Calu3 (cell line): ENCODE results near the gene RBM39. TPM values are rescaled to one million over a fixed set of nuclear protein-coding genes. Genes with fewer than 3 reads are reported as not detected.

Experiments
- BruUV-seq: library from RNA; stranded (reverse); fragments of 400-500 nt; replicated peaks from 2 replicates; lab custom pipeline; 2021; lab: Mats Ljungman, UMichigan
- CTCF ChIA-PET: fragments of 300-600 bp; sonication (Branson Sonifier 250); formaldehyde crosslinking; loops from one replicate; lab custom pipeline; 2022; ENCODE audit warnings: antibody characterized with exemption; lab: Charles Lee
- DNase-seq: peaks from one replicate; pipeline ENCODE4 v3.0.0; 2022
- H3K27ac Mint-ChIP-seq: one replicate; pipeline ENCODE4 v1.8.0; 2022; ENCODE audit warnings: mixed read lengths; ENCODE audit not compliant: unreplicated experiment
- H3K27me3 Mint-ChIP-seq: one replicate; pipeline ENCODE4 v1.8.0; 2022; ENCODE audit warnings: mixed read lengths; ENCODE audit not compliant: unreplicated experiment
- H3K36me3 Mint-ChIP-seq: one replicate; pipeline ENCODE4 v1.8.0; 2022; ENCODE audit warnings: mild to moderate bottlenecking, moderate library complexity, mixed read lengths; ENCODE audit not compliant: insufficient read depth, unreplicated experiment
- H3K4me1 Mint-ChIP-seq: one replicate; pipeline ENCODE4 v1.8.0; 2022; ENCODE audit warnings: mild to moderate bottlenecking, low read depth, mixed read lengths; ENCODE audit not compliant: unreplicated experiment
- H3K4me3 Mint-ChIP-seq: one replicate; pipeline ENCODE4 v1.8.0; 2022; ENCODE audit warnings: mild to moderate bottlenecking, low read depth, moderate library complexity, mixed read lengths; ENCODE audit not compliant: unreplicated experiment
- H3K9me3 Mint-ChIP-seq: one replicate; pipeline ENCODE4 v1.8.0; 2022; ENCODE audit warnings: low read depth, mixed read lengths; ENCODE audit not compliant: unreplicated experiment
- CTCF ChIP-seq: fragments of 200-600 bp; IDR thresholded peaks from one replicate; pipeline ENCODE4 v1.8.0; 2022; ENCODE audit warnings: antibody characterized with exemption; ENCODE audit not compliant: unreplicated experiment
- intact Hi-C: fragments of 100-400 bp; cut with micrococcal nuclease; formaldehyde crosslinking; loops from one replicate; pipeline ENCODE4 v1.10.0; 2022; ENCODE audit not compliant: unreplicated experiment
- total RNA-seq: library from RNA; stranded (reverse); gene quantifications from 2 replicates; pipeline ENCODE4 v1.2.3, GENCODE V29; 2022

RBM39 gene
- total RNA-seq, 1 experiment from 2014 or later, result 479 TPM

- no peak for TF ChIP-seq CTCF
Measured at GRCh38 chr20:35730583-35731468, 11.2 kb downstream of the RBM39 start.

GRCh38 chr20:35729836-35730582, 12.1 kb downstream of the RBM39 start:
- intact Hi-C loops, result no loop called here
- H3K4me1 Mint-ChIP-seq, result peaks cover 24% of the 10 kb centered on the region
- H3K36me3 Mint-ChIP-seq, result peaks cover 96% of the 10 kb centered on the region
- H3K27ac Mint-ChIP-seq, result no peak overlapping the region
- no peak for DNase-seq
- no peak for TF ChIP-seq CTCF
- CTCF ChIA-PET, result interaction anchor here (0.8 to 1.2 kb wide), 3 partner anchors 9 to 31 kb away, joined by 3 to 5 read pairs (median 4); partner anchors contain the start of genes NFS1 and ROMO1
- no peaks in the 10 kb centered on the region for H3K9me3 Mint-ChIP-seq
- BruUV-seq, result no TSS peak
- no peaks in the 10 kb centered on the region for H3K27me3 Mint-ChIP-seq
- no peak overlapping the region for H3K4me3 Mint-ChIP-seq

More at GRCh38 chr20:35730583-35731468, 11.2 kb downstream of the RBM39 start:
- peaks cover 27% of the 10 kb centered on the region for H3K4me1 Mint-ChIP-seq
- intact Hi-C loops, result no loop called here
- BruUV-seq, result no TSS peak
- CTCF ChIA-PET, result interaction anchor here (0.8 to 1.2 kb wide), 2 partner anchors 8 to 31 kb away, joined by 3 to 4 read pairs; partner anchors contain the start of genes NFS1 and ROMO1
- H3K27ac Mint-ChIP-seq, result peak overlapping the region; percentile 2
- H3K27me3 Mint-ChIP-seq, result no peaks in the 10 kb centered on the region
- H3K4me3 Mint-ChIP-seq, result no peak overlapping the region
- H3K9me3 Mint-ChIP-seq, result no peaks in the 10 kb centered on the region
- H3K36me3 Mint-ChIP-seq, result peaks cover 96% of the 10 kb centered on the region
- no peak for DNase-seq

GRCh38 chr20:35729283-35729807, 12.7 kb downstream of the RBM39 start:
- Mint-ChIP-seq H3K4me3 (no peak overlapping the region), H3K27me3 (no peaks in the 10 kb centered on the region), H3K36me3 (peaks cover 96% of the 10 kb centered on the region), H3K9me3 (no peaks in the 10 kb centered on the region), H3K27ac (no peak overlapping the region), H3K4me1 (peaks cover 19% of the 10 kb centered on the region)
- CTCF ChIA-PET, result interaction anchor here (0.8 to 2.1 kb wide), 3 partner anchors 11 to 17 kb away, joined by 3 to 5 read pairs (median 4); no protein-coding TSS in a partner anchor
- intact Hi-C loops, result no loop called here
- DNase-seq, result no peak
- TF ChIP-seq CTCF, result no peak
- BruUV-seq, result no TSS peak
